H9 (cell line): ENCODE measurements around the gene RASA4B. TPM values are rescaled to one million over a fixed set of nuclear protein-coding genes. Genes with fewer than 3 reads are reported as not detected.
"Not testable (repeated sequence)": the region's sequence is repeated elsewhere in the genome, so short reads cannot be mapped to it uniquely, and the experiment has no call there.

Experiments used
- DNase-seq: peaks from one replicate; pipeline ENCODE4 v3.0.0-alpha.2; 2017
- H2AFZ ChIP-seq: one replicate; pipeline ENCODE4 v1.6.1; 2013; ENCODE audit warnings: mild to moderate bottlenecking, low read length, control low read depth, moderate library complexity
- H2AK5ac ChIP-seq: 2 replicates; pipeline ENCODE4 v1.6.1; 2013; ENCODE audit warnings: low read length, control low read depth, mixed read lengths; ENCODE audit not compliant: insufficient read length
- H2BK120ac ChIP-seq: one replicate; pipeline ENCODE4 v1.6.1; 2013; ENCODE audit warnings: low read depth, mild to moderate bottlenecking, low read length, control low read depth, inconsistent platforms; ENCODE audit not compliant: poor library complexity, severe bottlenecking
- H2BK12ac ChIP-seq: 2 replicates; pipeline ENCODE4 v1.6.1; 2013; ENCODE audit warnings: low read length, control low read depth, mixed read lengths, low read depth; ENCODE audit not compliant: insufficient read length
- H2BK15ac ChIP-seq: 2 replicates; pipeline ENCODE4 v1.6.1; 2013; ENCODE audit warnings: low read depth, low read length, control low read depth
- H2BK20ac ChIP-seq: one replicate; pipeline ENCODE4 v1.6.1; 2013; ENCODE audit warnings: low read depth, mild to moderate bottlenecking, low read length, control low read depth, inconsistent platforms; ENCODE audit not compliant: poor library complexity, severe bottlenecking
- H2BK5ac ChIP-seq: 2 replicates; pipeline ENCODE4 v1.6.1; 2013; ENCODE audit warnings: low read length, control low read depth, mixed read lengths; ENCODE audit not compliant: insufficient read length
- H3K14ac ChIP-seq: 2 replicates; pipeline ENCODE4 v1.6.1; 2013; ENCODE audit warnings: low read length, control low read depth; ENCODE audit not compliant: insufficient read depth
- H3K18ac ChIP-seq: 2 replicates; pipeline ENCODE4 v1.6.1; 2013; ENCODE audit warnings: low read depth, mild to moderate bottlenecking, mixed read lengths, low read length, control low read depth; ENCODE audit not compliant: insufficient read length
- H3K23ac ChIP-seq: 2 replicates; pipeline ENCODE4 v1.6.1; 2013; ENCODE audit warnings: low read length, control low read depth, mixed read lengths, low read depth; ENCODE audit not compliant: insufficient read length
- H3K23me2 ChIP-seq: 2 replicates; pipeline ENCODE4 v1.6.1; 2013; ENCODE audit warnings: low read depth, mild to moderate bottlenecking, mixed read lengths, low read length, control low read depth; ENCODE audit not compliant: insufficient read length, poor library complexity, severe bottlenecking
- H3K27ac ChIP-seq: 2 replicates; pipeline ENCODE4 v1.5.1; 2013; ENCODE audit warnings: low read length, control low read depth, mixed read lengths, low read depth; ENCODE audit not compliant: insufficient read length
- H3K27me3 ChIP-seq: 2 replicates; pipeline ENCODE4 v1.6.1; 2013; ENCODE audit warnings: low read length, control low read depth, inconsistent platforms; ENCODE audit not compliant: insufficient read depth
- H3K4ac ChIP-seq: 2 replicates; pipeline ENCODE4 v1.6.1; 2013; ENCODE audit warnings: low read depth, mild to moderate bottlenecking, control low read depth, inconsistent platforms, low read length, moderate library complexity
- H3K4me1 ChIP-seq: 2 replicates; pipeline ENCODE4 v1.6.1; 2013; ENCODE audit warnings: low read length, control low read depth, inconsistent platforms; ENCODE audit not compliant: insufficient read depth
- H3K4me2 ChIP-seq: 2 replicates; pipeline ENCODE4 v1.6.1; 2013; ENCODE audit warnings: low read length, control low read depth, mixed read lengths; ENCODE audit not compliant: insufficient read length, insufficient read depth
- H3K56ac ChIP-seq: 2 replicates; pipeline ENCODE4 v1.6.1; 2013; ENCODE audit warnings: low read depth, mild to moderate bottlenecking, mixed read lengths, low read length, control low read depth; ENCODE audit not compliant: insufficient read length
- H3K79me1 ChIP-seq: 2 replicates; pipeline ENCODE4 v1.6.1; 2013; ENCODE audit warnings: low read depth, mild to moderate bottlenecking, moderate library complexity, low read length, control low read depth, inconsistent platforms; ENCODE audit not compliant: insufficient read depth, poor library complexity, severe bottlenecking
- H3K79me2 ChIP-seq: 2 replicates; pipeline ENCODE4 v1.6.1; 2013; ENCODE audit warnings: low read length, control low read depth, inconsistent platforms; ENCODE audit not compliant: insufficient read depth
- H3K9ac ChIP-seq: 2 replicates; pipeline ENCODE4 v1.6.1; 2013; ENCODE audit warnings: low read length, control low read depth, mixed read lengths; ENCODE audit not compliant: insufficient read length; ENCODE audit errors: extremely low read depth
- H3K9me3 ChIP-seq: one replicate; pipeline ENCODE4 v1.6.1; 2013; ENCODE audit warnings: low read depth, low read length, inconsistent platforms; ENCODE audit not compliant: control insufficient read depth
- H3T11ph ChIP-seq: one replicate; pipeline ENCODE4 v1.6.1; 2013; ENCODE audit warnings: mild to moderate bottlenecking, low read length, control low read depth, inconsistent platforms
- H4K20me1 ChIP-seq: one replicate; pipeline ENCODE4 v1.6.1; 2013; ENCODE audit not compliant: control insufficient read depth, insufficient read length, insufficient read depth
- H4K5ac ChIP-seq: 2 replicates; pipeline ENCODE4 v1.6.1; 2013; ENCODE audit warnings: low read depth, mild to moderate bottlenecking, mixed read lengths, low read length, control low read depth; ENCODE audit not compliant: insufficient read length
- H4K8ac ChIP-seq: replicated peaks from 2 replicates; pipeline ENCODE4 v1.6.1; 2013; ENCODE audit warnings: low read length, control low read depth, mixed read lengths, low read depth; ENCODE audit not compliant: insufficient read length
- H4K91ac ChIP-seq: 2 replicates; pipeline ENCODE4 v1.6.1; 2013; ENCODE audit warnings: low read depth, mild to moderate bottlenecking, moderate library complexity, mixed read lengths, low read length, control low read depth; ENCODE audit not compliant: insufficient read length
- H3K27ac Mint-ChIP-seq, 3 experiments: 2 replicates in 2 of 3; 3 replicates in 1 of 3; pipeline ENCODE4 v1.8.0; 2020 to 2021; ENCODE audit warnings: mixed read lengths in 3 of 3, mild to moderate bottlenecking in 1 of 3, moderate library complexity in 1 of 3
- H3K27me3 Mint-ChIP-seq: 2 replicates; pipeline ENCODE4 v1.8.0; 2021; ENCODE audit warnings: low read depth, mild to moderate bottlenecking, moderate library complexity, mixed read lengths
- H3K36me3 Mint-ChIP-seq, 3 experiments: 2 replicates in 2 of 3; 3 replicates in 1 of 3; pipeline ENCODE4 v1.8.0; 2020 to 2021; ENCODE audit warnings: low read depth in 3 of 3, mixed read lengths in 3 of 3; ENCODE audit not compliant: insufficient read depth in 1 of 3
- H3K4me1 Mint-ChIP-seq, 2 experiments: 2 replicates each; pipeline ENCODE4 v1.8.0; 2020; ENCODE audit warnings: mixed read lengths in 2 of 2
- H3K4me3 Mint-ChIP-seq, 2 experiments: 2 replicates in 1 of 2; 3 replicates in 1 of 2; pipeline ENCODE4 v1.8.0; 2020 to 2021; ENCODE audit warnings: mild to moderate bottlenecking in 2 of 2, mixed read lengths in 2 of 2, moderate library complexity in 1 of 2
- H3K9me3 Mint-ChIP-seq, 2 experiments: 2 replicates in 1 of 2; 3 replicates in 1 of 2; pipeline ENCODE4 v1.8.0; 2020; ENCODE audit warnings: mild to moderate bottlenecking in 2 of 2, mixed read lengths in 2 of 2, moderate library complexity in 1 of 2
- WGBS: extraction: QIAGEN DNeasy Blood & Tissue Kit; methylation state at CpG from one replicate; pipeline ENCODE4 v1.1.7; 2013; ENCODE audit warnings: missing lambda C conversion rate, low lambda C conversion rate, mixed read lengths; ENCODE audit not compliant: insufficient read length; ENCODE audit errors: extremely low coverage; 5-methylcytosine and 5-hydroxymethylcytosine counted together
- total RNA-seq: library from RNA; stranded (reverse); gene quantifications from 2 replicates; pipeline ENCODE4 v1.2.1, GENCODE V29; 2021

RASA4B gene
- total RNA-seq, 1 experiment from 2014 or later = 3.7 TPM

- H4K8ac ChIP-seq, H3K23ac ChIP-seq, H3K9me3 Mint-ChIP-seq, H3K79me2 ChIP-seq, H2BK12ac ChIP-seq, H3K27me3 Mint-ChIP-seq, H3K9ac ChIP-seq, H2BK20ac ChIP-seq, H2AK5ac ChIP-seq, H3T11ph ChIP-seq, H3K4ac ChIP-seq, H4K20me1 ChIP-seq, H2BK120ac ChIP-seq, H3K79me1 ChIP-seq, H3K56ac ChIP-seq, H3K18ac ChIP-seq, H3K23me2 ChIP-seq, H2BK5ac ChIP-seq, H3K4me1 ChIP-seq, H3K14ac ChIP-seq, H3K27ac ChIP-seq, H3K4me2 ChIP-seq, H4K91ac ChIP-seq, H3K4me3 Mint-ChIP-seq, H3K36me3 Mint-ChIP-seq, H3K9me3 ChIP-seq, H3K27me3 ChIP-seq, H4K5ac ChIP-seq, DNase-seq, H2AFZ ChIP-seq, H3K27ac Mint-ChIP-seq, H2BK15ac ChIP-seq, H3K4me1 Mint-ChIP-seq: not testable (repeated sequence)
- no CpG with 5 or more reads among the region's 67 CpGs for WGBS
Measured at GRCh38 chr7:102494473-102495149, 23.0 kb downstream of the RASA4B start.

GRCh38 chr7:102494026-102494425 is 23.6 kb downstream of the RASA4B start:
- DNase-seq, H3K23ac ChIP-seq, H2BK15ac ChIP-seq, H3K4me1 ChIP-seq, H2BK20ac ChIP-seq, H2BK12ac ChIP-seq, H3K23me2 ChIP-seq, H3K9ac ChIP-seq, H3K27ac ChIP-seq, H3K4ac ChIP-seq, H4K20me1 ChIP-seq, H3K56ac ChIP-seq, H3K27me3 Mint-ChIP-seq, H3K9me3 Mint-ChIP-seq, H3K79me2 ChIP-seq, H3K4me1 Mint-ChIP-seq, H3K36me3 Mint-ChIP-seq, H3K27ac Mint-ChIP-seq, H2AFZ ChIP-seq, H2AK5ac ChIP-seq, H3K14ac ChIP-seq, H3K18ac ChIP-seq, H3K4me3 Mint-ChIP-seq, H3K79me1 ChIP-seq, H4K91ac ChIP-seq, H2BK120ac ChIP-seq, H3K4me2 ChIP-seq, H3K27me3 ChIP-seq, H2BK5ac ChIP-seq, H4K8ac ChIP-seq, H3K9me3 ChIP-seq, H4K5ac ChIP-seq, H3T11ph ChIP-seq: not testable (repeated sequence)
- no CpG with 5 or more reads among the region's 15 CpGs for WGBS
